GM21423 (cell line): ENCODE measurements around the gene LMF2.
"Not testable (repeated sequence)": the region's sequence is repeated elsewhere in the genome, so short reads cannot be mapped to it uniquely, and the experiment has no call there.

Source experiments
- ATAC-seq: cut with Tn5 transposase; IDR thresholded peaks from one replicate; pipeline ENCODE4 v1.9.1; 2021; ENCODE audit warnings: mild to moderate bottlenecking, moderate library complexity; ENCODE audit not compliant: unreplicated experiment

The LMF2 gene, protein sequence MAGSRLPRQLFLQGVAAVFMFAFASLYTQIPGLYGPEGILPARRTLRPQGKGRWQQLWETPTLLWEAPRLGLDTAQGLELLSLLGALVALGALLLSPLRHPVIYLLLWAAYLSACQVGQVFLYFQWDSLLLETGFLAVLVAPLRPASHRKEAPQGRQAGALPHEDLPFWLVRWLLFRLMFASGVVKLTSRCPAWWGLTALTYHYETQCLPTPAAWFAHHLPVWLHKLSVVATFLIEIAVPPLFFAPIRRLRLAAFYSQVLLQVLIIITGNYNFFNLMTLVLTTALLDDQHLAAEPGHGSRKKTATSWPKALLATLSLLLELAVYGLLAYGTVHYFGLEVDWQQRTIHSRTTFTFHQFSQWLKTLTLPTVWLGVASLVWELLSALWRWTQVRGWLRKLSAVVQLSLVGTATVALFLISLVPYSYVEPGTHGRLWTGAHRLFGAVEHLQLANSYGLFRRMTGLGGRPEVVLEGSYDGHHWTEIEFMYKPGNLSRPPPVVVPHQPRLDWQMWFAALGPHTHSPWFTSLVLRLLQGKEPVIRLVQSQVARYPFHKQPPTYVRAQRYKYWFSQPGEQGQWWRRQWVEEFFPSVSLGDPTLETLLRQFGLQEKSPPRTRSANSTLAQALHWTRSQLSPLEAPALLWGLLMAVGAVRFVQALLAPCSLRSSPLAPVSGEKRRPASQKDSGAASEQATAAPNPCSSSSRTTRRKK

DNA sequence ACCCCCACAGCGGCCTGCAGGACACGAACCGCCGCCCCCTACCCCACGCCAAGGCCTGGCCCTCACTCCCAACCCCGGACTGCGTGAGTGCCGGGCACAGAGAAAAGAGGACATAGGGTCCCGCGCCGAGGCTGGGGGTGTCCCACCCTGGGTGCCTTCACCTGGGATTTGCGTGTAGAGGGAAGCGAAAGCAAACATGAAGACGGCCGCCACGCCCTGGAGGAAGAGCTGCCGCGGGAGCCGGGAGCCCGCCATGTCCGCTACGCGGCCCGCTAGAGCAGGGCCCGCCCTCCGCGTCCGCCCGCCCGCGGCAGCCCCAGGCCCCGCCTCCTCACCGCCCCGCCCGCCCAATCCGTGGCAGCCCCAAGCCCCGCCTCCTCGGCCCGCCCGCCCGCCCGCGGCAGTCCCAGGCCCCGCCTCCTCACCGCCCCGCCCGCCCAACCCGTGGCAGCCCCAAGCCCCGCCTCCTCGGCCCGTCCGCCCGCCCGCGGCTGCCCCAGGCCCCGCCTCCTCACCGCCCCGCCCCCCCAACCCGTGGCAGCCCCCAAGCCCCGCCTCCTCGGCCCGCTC, at the start of gene LMF2:
Gene LMF2, minus strand, starts transcription at position 282 of the 570 bp plus-strand sequence. Its CDS starts 27 bp downstream, at position 255.
- ATAC-seq = peak; percentile 60

DNA sequence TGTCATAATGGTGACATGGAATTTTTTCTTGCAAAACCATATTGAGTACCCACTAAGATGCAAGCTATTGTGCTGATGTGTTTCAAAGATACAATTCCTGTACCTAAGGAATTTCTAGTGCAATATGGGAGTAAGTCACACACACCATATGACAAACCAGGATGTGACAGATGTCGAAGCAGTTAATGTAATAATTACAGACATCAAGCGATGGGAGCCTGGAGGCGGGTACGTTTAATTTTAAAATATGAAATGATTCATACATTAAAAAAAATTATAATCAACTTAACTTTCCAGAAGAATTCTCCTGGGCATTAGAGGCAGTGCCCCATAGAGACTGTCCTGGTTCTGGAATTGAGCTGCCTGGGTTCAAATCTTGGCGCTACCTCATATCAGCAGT, 49.2 kb upstream of the LMF2 start:
- ATAC-seq = no peak

DNA sequence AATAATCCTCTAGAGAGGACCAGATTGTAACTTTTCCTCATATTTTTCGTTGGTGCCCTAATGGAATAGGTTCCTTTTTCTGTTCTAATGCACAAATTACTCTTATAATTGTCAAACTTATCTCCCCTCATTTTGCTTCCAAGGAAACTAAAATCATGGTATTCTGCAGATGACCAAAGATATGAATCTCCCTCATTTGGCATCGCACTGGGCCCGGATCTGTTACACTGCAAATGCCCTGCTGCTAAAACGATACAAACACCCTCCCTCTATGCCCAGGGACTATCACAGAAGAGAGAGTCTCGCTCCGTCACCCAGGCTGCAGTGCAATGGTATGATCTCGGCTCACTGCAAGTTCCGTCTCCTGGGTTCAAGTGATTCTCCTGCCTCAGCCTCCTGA, 45.8 kb upstream of the LMF2 start:
- no peak for ATAC-seq

DNA sequence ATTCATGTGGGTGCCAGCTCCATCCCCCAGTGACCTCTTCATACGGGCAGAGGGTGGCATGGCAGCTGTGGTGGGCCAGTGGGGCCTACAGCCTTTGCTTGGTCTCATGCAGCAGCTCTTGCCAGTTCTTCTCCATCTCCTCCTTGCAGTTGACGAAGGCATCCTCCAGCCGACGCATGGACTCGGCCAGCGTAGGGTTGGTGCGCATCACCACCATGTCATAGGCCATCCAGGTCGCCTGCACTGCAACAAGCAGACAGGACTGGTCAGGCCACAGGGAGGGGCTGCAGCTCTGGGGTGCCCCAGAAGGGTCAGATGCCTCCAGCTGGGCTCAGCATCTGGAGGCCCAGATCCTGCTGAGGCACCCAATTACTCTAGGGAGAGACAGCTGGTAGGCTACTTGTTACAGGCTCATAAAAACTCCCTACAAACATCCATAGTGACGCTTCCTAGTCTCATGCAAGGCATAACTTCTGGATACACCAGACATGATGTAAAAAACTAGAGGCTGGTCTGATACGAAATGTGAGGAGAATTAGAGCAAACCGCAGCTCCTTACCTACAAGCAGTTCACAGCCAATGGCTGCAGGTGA, 43.8 kb upstream of the LMF2 start:
- no peak for ATAC-seq

DNA sequence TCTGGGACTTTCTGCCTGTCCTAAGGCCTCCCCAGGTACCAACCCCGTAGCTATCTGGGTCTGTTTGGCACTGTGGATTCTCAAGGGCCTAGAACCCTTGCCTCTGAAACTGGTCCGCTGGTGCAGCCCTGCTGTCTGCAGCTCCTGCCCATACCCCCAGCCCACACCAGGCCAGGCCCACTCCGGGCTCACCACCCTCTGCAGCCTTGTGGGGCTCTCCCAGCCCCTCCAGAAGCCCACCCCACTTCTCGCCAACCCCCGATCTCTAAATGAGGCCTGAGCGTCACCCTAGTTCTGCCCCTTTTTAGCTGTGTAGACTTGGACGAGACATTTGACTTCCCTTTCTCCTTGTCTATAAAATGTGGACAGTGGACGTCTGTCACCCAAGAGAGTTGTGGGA, 42.9 kb upstream of the LMF2 start:
- ATAC-seq = no peak

DNA sequence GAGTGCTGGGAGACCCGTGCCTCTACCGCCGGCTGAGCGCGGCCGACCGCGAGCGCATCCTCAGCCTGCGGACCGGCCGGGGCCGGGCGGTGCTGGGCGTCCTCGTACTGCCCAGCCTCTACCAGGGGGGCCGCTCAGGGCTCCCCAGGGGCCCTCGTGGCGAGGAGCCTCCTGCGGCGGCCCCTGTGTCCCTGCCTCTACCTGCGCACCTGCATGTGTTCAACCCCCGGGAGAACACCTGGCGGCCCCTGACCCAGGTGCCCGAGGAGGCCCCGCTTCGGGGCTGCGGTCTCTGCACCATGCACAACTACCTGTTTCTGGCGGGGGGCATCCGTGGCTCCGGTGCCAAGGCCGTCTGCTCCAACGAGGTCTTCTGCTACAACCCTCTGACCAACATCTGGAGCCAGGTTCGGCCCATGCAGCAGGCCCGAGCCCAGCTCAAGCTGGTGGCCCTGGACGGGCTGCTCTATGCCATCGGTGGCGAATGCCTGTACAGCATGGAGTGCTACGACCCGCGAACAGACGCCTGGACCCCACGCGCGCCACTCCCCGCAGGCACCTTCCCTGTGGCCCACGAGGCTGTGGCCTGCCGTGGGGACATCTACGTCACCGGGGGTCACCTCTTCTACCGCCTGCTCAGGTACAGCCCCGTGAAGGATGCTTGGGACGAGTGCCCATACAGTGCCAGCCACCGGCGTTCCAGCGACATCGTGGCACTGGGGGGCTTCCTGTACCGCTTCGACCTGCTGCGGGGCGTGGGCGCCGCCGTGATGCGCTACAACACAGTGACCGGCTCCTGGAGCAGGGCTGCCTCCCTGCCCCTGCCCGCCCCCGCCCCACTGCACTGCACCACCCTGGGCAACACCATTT, 41.7 kb upstream of the LMF2 start:
- ATAC-seq = no peak

DNA sequence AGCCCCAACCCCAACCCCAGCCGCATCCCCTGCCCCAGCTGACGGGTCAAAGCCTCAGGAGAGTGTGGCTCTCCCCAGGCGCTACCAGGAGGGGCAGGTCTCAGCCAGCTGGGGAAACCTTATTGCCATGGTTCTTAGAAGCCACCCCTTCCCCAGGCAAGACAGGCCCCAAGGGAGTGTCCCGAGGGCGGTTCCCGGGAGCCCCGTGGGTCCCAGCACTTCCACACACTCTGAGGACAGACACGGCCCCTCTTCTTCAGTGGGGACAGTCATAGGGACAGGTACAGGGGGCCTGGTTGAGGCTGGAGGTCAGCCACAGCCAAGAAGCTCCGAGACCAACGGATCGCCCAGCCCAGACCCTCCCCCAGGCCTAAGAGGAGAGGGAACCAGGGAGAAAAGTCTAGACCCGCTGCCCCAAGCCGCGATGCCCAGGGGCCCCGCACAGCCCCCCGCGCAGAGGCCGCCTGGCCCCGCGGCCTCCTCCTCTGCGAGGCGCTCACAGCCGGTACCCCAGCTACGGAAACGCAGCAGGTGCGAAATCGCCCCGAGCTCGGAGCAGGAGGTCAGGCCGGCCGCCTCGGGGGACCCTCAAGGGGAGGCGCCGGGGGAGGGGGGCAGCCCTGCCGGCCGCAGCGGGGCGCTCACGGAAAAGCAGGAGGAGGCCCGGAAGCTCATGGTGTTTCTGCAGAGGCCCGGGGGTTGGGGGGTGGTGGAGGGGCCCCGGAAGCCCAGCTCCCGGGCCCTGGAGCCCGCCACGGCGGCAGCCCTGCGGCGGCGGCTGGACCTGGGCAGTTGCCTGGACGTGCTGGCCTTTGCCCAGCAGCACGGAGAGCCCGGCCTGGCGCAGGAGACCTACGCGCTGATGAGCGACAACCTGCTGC, 40.8 kb upstream of the LMF2 start:
- ATAC-seq = no peak

DNA sequence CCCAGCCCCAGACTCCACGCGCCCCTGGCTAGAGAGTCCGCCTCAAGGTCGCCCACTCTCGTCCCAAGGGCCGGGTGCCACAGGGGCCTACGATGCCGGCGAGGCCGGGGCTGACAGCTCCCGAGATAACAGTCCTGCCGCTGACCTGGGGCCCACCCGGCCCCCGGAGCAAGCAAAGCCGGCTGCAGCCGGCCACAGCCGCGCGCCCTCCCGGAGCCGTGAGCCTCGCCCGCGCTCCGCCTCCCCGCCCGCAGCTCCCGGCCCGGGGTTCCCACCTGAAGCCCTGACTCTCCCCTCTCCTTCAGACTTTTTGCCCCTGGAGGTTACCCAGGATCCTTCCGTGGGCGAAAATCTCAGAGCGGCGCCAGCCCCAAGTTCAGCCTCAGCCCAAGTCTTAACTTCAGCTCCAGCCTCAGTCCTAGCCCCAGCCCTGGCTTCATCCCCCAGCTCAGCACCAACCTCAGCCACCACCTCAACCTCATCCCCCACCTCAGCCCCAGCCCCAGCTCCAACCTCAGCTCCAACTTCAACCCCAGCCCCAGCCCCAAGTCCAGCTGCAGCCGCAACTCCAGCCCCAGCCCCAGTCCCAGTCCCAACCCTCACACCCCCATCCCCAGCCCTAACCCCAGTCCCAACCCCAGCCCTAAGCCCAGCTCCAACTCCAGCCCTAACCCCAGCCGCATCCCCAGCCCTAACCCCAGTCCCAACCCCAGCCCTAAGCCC, 39.9 kb upstream of the LMF2 start:
- ATAC-seq = no peak

DNA sequence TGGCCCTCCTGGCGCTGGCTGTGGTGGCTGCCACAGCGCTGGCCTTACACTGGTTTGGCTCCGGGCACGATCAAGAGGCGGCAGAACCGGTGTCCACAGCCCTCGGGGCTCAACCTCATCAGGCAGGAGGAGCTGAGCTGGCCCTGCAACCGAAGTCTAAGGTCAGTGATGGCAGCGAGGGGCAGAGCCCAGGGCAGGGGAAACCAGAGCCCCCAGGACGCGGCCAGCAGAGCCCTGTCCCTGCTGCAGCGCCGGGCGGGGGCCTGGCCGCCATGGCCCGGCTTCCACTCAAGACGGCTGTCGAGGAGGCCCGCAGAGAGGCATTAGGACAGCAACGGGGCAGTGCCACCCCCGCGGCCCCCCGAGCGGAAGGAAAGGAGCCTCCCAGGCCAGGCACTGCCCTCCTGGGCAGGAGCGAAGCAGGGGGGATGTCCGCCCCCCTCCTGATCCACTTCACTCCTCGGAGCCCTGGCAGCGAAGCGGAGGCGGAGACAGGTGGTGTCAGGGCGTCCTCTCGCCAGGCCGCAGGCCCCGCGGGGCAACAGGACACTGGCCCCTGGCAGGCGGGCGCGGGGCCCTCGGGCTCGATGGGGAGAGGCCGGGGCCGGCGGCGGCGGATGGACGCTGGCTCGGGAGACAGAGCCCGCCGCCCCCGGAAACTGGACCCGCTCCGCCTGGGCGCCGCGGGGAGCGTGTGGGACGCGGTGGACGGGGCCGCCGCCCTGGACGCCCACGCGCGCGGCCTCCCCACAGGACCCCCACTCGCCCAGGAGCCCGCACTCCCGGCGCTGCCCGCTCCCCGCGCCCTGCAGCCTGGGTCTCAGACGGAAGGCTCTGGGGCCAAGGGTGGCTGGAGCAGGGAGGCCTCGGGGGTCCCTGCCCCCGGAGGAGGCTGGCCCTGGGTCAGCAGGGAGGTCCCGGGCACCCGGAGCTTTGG, 39.1 kb upstream of the LMF2 start:
- ATAC-seq = no peak

DNA sequence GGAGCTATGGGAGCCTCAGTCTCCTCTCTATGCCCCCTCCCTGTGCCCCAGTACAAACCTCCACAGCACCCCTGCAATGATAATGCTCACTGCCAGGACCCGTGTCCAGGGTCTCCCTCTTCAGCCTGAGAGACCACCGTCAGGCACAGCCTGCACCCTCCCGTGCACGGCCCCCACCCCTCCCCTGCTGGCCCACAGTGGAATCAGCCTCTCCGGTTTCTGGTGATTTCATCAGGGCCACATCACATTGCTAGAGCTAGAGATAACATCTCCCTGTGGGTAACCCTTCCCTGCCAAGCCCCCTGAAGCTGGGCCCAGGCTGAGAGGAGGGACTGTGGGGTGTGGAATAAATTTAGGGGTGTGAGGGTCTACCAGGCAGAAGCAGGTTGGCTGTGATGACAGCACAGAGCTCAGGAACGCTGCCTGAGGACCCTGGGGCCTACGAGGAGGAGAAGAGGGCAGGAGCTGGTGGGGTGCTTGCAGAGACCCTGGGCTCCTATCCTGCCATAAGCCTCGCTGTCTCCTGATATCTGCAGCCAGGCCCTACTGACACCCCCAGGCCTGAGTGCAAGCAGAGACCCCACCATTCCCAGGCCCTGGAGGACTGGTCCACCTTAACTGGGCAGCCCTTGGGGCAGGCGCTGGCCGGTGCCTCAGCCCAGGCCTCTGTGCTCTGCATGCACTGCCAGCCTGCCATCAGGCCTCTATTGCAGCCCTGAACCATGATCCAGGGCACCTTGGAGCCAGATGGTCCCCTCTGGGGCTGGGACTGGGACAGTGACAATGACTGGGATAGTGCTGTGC, 38.2 kb upstream of the LMF2 start, which contains the start of gene KLHDC7B:
Gene KLHDC7B, plus strand, starts transcription at position 378 of the 804 bp plus-strand sequence. Its CDS starts 345 bp downstream, at position 723.
- ATAC-seq = no peak

DNA sequence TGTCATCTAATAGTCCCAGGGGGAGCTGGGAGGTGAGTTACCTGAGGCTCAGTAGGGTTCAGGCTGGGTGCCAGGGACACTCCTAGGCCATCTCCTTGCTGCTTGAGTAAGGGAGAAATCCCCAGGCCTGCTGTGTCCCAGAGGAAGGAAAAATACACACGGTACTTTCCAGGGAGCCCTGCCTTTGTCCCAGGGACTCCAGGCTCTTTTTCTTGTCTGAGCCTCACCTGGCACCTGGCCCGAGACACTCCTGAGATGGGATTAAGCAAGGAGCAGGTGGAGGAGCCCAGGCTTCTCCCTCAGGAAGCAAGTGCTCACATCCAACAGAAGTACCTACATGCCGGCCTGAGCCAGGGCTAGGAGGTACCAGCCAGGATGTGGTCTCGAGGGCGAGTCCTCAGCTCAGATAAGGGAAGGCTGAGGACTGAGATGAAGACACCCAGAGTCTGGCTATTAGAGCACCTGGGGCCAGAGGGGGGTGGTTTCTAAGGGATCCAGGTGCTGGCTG, 37.3 kb upstream of the LMF2 start:
- no peak for ATAC-seq

DNA sequence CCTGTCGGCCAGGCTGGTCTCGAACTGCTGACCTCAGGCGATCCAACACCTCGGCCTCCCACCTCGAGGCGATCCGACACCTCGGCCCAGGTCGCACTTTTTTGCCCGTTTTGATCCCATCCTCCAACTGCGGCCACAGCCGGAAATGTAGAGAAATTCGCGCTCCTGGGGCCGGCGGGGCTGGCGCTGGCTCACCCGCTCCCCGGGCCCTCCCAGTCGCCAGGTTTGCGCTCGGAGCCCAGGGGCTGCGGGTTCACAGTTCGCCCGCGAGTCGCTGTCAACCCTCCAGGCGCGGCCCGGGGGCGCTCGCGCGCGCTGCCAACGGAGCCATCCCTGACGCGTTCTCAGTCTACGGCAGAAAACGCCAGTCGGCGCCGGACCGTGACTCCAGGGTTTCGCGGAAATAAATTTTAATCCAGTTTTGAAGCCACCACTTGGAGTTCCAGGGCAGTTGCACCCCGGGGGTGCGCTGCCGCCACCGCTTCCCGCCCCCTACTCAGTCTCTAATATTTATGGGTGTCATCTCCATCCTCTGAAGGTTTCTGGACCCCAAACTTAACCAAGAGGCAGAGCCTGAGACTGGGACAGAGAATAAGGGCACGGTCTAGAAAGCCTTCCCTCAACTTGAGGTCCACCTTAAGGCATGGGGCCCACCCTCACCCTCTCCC, 36.7 kb upstream of the LMF2 start:
- ATAC-seq = no peak

DNA sequence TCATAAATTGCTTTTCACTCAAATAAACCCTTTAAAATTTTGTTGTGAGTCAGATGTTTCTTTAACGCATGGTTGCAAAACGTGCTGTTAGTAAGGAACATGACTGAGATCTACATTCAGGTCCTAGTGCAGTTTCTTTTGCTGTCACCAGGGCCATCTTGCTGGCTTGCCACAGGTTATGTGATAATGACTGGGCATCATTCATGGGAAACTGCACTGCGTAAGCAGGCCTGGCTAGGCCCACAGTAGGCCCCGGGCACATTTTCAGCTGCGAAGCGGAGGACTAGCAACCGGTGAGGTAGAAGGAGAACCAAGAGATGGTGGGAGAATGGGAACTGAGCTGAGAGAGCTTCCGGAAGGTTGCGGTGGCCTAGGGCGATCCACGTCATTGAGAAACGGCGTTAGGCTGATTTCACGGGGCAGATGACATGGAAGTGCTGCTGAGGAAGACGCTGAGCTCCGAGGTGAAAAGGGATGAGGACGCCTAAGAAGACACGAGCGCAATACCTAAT, 35.0 kb upstream of the LMF2 start:
- ATAC-seq = no peak

DNA sequence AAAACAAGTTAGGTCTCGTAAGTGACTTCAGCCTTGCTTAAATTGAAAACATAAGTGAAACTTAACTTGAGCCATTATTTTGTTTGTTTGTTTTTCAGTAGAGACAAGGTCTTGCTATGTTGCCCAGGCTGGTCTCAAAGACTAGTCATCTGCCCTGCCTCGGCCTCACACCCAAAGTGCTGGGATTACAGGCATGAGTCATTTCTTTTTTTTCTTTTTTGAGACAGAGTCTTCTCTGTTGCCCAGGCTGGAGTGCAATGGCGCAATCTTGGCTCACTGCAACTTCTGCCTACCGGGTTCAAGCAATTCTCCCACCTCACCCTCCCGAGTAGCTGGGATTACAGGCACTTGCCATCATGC, 34.1 kb upstream of the LMF2 start:
- not testable (repeated sequence) for ATAC-seq

DNA sequence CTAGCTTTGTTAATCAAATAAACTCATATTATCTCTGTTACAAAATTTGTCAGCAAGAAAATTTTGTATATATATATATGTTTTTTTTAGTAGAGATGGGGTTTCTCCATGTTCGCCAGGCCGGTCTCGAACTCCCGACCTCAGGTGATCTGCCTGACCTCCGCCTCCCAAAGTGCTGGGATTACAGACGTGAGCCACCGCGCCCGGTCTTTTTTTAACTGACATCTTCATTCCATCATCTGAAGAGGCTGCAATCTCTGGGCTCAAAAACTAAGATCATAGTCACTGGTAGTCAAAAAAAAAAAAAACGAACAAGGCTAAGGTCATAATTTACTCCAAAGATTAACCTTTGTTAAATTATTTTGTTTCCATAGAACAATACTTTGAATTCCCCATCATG, 32.9 kb upstream of the LMF2 start:
- no peak for ATAC-seq

DNA sequence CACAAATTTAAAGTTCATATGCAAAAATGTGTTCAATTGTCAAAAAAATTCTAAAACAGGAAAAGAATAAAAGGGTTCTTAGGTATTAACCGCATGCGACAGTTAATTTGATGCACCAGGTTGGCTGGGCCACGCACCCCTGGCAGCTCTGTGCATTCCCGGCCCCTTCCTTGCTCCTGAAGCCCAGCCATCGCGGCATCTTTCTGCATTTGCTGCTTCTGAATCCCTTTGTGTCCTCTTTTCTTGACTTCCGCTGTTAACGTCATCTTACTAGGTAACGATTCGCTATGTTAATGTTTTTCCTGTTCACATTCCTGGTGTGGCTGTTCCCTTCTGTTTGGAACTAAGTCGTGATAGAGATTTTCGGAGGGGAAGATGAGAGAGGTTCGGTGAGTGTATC, 30.3 kb upstream of the LMF2 start:
- no peak for ATAC-seq
